A549 treated with dexamethasone at 1 μM for 4 hours (cell line): Measurements from ENCODE around the gene MANSC4. TPM values are rescaled to one million over a fixed set of nuclear protein-coding genes. Genes with fewer than 3 reads are reported as not detected.

Experiments
- total RNA-seq: library from RNA; stranded (reverse); fragments of 200-300 nt; extraction: Qiagen RNA extraction; gene quantifications from 5 replicates; pipeline ENCODE4 v1.2.3, GENCODE V29; 2022

MANSC4 gene
- not detected in 5 replicates for total RNA-seq

DNA sequence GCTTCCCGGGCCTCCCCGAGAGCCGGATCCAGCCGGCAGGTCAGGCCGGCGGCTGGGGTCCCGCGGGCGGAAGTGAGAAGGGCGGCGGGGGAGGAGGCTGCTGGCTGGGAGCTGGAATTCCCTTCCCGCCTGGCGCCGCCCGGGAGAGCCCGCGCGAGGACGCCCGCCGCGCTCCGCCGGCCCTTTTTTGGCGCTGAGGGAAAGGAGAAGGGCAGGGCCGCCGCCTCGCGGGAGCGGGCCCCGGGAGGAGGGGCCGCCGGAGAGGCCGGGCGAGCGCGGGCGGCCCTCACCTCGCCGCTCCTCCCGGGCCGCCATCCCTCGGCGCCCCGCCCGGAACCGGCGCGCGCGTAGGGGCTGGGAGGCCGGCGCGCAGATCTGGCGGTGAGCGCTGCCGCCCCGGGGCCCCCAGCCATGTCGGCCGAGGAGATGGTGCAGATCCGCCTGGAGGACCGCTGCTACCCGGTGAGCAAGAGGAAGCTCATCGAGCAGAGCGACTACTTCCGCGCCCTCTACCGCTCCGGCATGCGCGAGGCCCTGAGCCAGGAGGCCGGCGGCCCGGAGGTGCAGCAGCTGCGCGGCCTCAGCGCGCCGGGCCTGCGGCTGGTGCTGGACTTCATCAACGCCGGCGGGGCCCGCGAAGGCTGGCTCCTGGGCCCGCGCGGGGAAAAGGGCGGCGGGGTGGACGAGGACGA lies at the start of gene MANSC4, which contains the start of gene KLHL42:
TSS of gene MANSC4 (minus strand) at position 317 of the 692 bp plus-strand sequence. CDS start 8,960 bp downstream, outside the sequence.
TSS of gene KLHL42 (plus strand) at position 314 of the 692 bp plus-strand sequence. CDS start at position 412, 98 bp downstream.

Other genes with a start within 250 kb of the MANSC4 start
- 0.28 to 0.62 TPM (median 0.40 TPM) in 5 replicates for gene REP15, start 83.8 kb downstream of the MANSC4 start, total RNA-seq
- 83.2 to 101 TPM (median 87.6 TPM) in 5 replicates for gene MRPS35, start 69.4 kb downstream of the MANSC4 start, total RNA-seq
- gene KLHL42, start within 50 bp of the MANSC4 start, total RNA-seq, result 14.4 to 23.2 TPM (median 19.4 TPM) in 5 replicates
- gene PTHLH, start 192.5 kb upstream of the MANSC4 start, total RNA-seq, result 11.9 to 14.2 TPM (median 12.3 TPM) in 5 replicates